Metanephros (tissue), 2 donors: Measurements from ENCODE around the gene WDSUB1. TPM values are rescaled to one million over a fixed set of nuclear protein-coding genes. Genes with fewer than 3 reads are reported as not detected.

ENCODE experiments used
- small RNA-seq: library from RNA; depleted of rRNA; stranded (forward); fragments of <200 nt; gene quantifications from one replicate; pipeline ENCODE3, GENCODE V24; 2014; ENCODE audit warnings: low replicate concordance
- total RNA-seq: library from RNA; depleted of rRNA; stranded (reverse); fragments of >200 nt; gene quantifications from one replicate; pipeline ENCODE4 v1.2.3, GENCODE V29; 2014

Gene WDSUB1, protein sequence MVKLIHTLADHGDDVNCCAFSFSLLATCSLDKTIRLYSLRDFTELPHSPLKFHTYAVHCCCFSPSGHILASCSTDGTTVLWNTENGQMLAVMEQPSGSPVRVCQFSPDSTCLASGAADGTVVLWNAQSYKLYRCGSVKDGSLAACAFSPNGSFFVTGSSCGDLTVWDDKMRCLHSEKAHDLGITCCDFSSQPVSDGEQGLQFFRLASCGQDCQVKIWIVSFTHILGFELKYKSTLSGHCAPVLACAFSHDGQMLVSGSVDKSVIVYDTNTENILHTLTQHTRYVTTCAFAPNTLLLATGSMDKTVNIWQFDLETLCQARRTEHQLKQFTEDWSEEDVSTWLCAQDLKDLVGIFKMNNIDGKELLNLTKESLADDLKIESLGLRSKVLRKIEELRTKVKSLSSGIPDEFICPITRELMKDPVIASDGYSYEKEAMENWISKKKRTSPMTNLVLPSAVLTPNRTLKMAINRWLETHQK
- total RNA-seq, result 21.1 TPM

DNA sequence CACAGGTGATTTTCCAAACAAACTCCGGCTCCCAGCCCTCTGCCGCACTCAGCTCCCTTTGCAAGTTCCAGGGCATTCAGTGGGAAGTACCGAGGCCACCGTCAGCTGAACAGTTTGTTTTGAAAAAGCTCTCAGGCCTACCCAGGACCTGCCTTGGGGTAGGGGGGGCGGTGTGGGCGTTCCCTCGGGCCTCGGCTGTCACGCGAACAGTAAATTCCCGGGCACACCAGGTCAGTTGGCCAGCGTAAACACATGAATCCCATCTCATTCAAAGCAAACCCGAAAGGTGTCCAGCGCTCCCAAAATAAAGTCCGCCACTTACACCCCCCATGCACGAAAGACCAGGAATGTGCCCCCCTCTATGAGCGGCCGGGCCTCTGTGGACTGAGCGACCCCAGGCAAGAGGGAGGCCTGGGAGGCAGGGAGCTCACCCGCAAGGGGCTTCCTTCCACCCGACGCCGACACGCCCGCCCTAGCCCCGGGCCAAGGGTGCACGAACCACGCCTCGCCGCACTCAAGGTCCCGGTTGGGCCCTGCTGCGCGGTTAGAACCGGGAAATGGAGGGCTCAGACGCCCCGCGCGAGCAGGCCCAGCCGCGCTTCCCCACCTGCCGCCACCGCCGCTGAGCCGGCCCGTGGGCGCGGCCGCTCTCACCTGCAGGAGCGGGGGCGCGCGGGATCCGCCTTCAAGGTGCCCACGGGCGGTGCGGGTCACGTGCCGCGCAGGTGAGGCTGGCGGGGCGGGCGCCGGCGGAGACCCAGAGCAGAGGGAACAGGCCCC, at the start of gene WDSUB1:
Gene WDSUB1 (minus strand): TSS at position 775 of the 780 bp plus-strand sequence. CDS start 3,634 bp downstream, outside the sequence.

Small RNA genes lying within 50 kb of the gene (small RNA-seq; reads per million reads assigned to genes)
- not detected for gene MIR6888
